Endodermal cell (in vitro differentiated cells): ENCODE measurements around the gene SP3. TPM values are rescaled to one million over a fixed set of nuclear protein-coding genes. Genes with fewer than 3 reads are reported as not detected.

Experiments
- DNase-seq: peaks from one replicate; pipeline ENCODE4 v3.0.0-alpha.2; 2017
- H3K27ac ChIP-seq: 2 replicates; pipeline ENCODE4 v1.5.1; 2013; ENCODE audit warnings: mild to moderate bottlenecking, low read depth, low read length, moderate library complexity
- H3K27me3 ChIP-seq: 2 replicates; pipeline ENCODE4 v1.6.1; 2013; ENCODE audit warnings: mild to moderate bottlenecking, low read length, moderate library complexity; ENCODE audit not compliant: insufficient read depth, control insufficient read depth, poor library complexity, severe bottlenecking
- H3K36me3 ChIP-seq: 2 replicates; pipeline ENCODE4 v1.7.0; 2013; ENCODE audit warnings: mild to moderate bottlenecking, low read length, moderate library complexity; ENCODE audit not compliant: control insufficient read depth, insufficient read depth
- H3K4me1 ChIP-seq: one replicate; pipeline ENCODE4 v1.7.0; 2013; ENCODE audit warnings: low read length; ENCODE audit not compliant: control insufficient read depth, insufficient read depth
- H3K4me3 ChIP-seq: 2 replicates; pipeline ENCODE4 v1.5.1; 2013; ENCODE audit warnings: mild to moderate bottlenecking, low read length, moderate library complexity
- H3K9ac ChIP-seq: 2 replicates; pipeline ENCODE4 v1.6.1; 2013; ENCODE audit warnings: mild to moderate bottlenecking, low read length, moderate library complexity; ENCODE audit not compliant: poor library complexity, severe bottlenecking; ENCODE audit errors: extremely low read depth
- H3K9me3 ChIP-seq: 2 replicates; pipeline ENCODE4 v1.6.1; 2013; ENCODE audit warnings: mild to moderate bottlenecking, low read length, moderate library complexity; ENCODE audit not compliant: control insufficient read depth
- H3K27ac Mint-ChIP-seq: 2 replicates; pipeline ENCODE4 v1.8.0; 2020; ENCODE audit warnings: mixed read lengths
- H3K27me3 Mint-ChIP-seq: 2 replicates; pipeline ENCODE4 v1.8.0; 2021; ENCODE audit warnings: mild to moderate bottlenecking, mixed read lengths; ENCODE audit not compliant: insufficient read depth
- H3K36me3 Mint-ChIP-seq: 2 replicates; pipeline ENCODE4 v1.8.0; 2020; ENCODE audit warnings: low read depth, mixed read lengths
- H3K4me1 Mint-ChIP-seq: 2 replicates; pipeline ENCODE4 v1.8.0; 2020; ENCODE audit warnings: mixed read lengths
- H3K4me3 Mint-ChIP-seq: 2 replicates; pipeline ENCODE4 v1.8.0; 2020; ENCODE audit warnings: mild to moderate bottlenecking, moderate library complexity, mixed read lengths
- H3K9me3 Mint-ChIP-seq: 2 replicates; pipeline ENCODE4 v1.8.0; 2020; ENCODE audit warnings: mild to moderate bottlenecking, mixed read lengths
- WGBS, 2 experiments: methylation state at CpG; one replicate each; pipeline versions ENCODE4 v1.1.5 to v1.1.7; 2013; ENCODE audit warnings: missing lambda C conversion rate in 2 of 2, mixed read lengths in 1 of 2; ENCODE audit not compliant: insufficient coverage in 1 of 2, insufficient read length in 1 of 2; 5-methylcytosine and 5-hydroxymethylcytosine counted together
- total RNA-seq, 2 donors: library from RNA; stranded (reverse); fragmentation: NEBNext Ultra II Directional in 1 of 2; extraction: Animal tissue kit (Norgen Biotek cat#: 25700) in 1 of 2; gene quantifications; 2 replicates in 1 of 2; 3 replicates in 1 of 2; pipeline ENCODE4 v1.2.1, GENCODE V29; 2021
- TF ChIP-seq, protein P1 (sequence below): fragments of 200-600 bp; sonication (generic); conservative IDR thresholded peaks from 2 replicates; pipeline ENCODE4 v1.5.0; 2021; ENCODE audit warnings: antibody characterized with exemption, mild to moderate bottlenecking

SP3 gene
- total RNA-seq, 2 donors from 2014 or later = 80.2 to 83.7 TPM

DNA sequence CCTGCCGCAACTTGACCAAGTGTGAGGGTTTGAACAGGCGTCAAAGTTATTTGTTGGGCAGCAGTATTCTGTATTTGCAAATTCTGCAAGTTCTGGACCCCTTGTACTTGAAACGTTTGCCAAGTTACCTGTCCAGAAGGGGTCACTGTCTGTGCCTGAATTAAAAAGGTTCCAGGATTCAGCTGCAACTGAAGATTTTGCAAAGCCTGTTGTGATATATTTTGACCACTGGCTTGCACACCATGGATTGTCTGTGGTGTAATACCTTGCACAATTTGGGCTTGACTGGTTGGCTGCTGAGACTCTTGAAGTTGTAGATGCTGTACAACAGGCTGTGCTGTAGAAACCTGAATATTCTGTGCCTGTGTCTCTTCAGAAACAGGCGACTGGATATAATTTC, 10.2 kb downstream of the SP3 start:
- Mint-ChIP-seq H3K36me3 (peaks cover 58% of the 10 kb centered on the region), H3K4me3 (no peak overlapping the region), H3K27ac (no peak overlapping the region), H3K4me1 (peaks cover 16% of the 10 kb centered on the region), H3K9me3 (peaks cover 8% of the 10 kb centered on the region), H3K27me3 (no peaks in the 10 kb centered on the region)
- 85 to 91% methylated on average over 4 of the region's 4 CpGs for WGBS, 2 experiments
- TF ChIP-seq, protein P1, sequence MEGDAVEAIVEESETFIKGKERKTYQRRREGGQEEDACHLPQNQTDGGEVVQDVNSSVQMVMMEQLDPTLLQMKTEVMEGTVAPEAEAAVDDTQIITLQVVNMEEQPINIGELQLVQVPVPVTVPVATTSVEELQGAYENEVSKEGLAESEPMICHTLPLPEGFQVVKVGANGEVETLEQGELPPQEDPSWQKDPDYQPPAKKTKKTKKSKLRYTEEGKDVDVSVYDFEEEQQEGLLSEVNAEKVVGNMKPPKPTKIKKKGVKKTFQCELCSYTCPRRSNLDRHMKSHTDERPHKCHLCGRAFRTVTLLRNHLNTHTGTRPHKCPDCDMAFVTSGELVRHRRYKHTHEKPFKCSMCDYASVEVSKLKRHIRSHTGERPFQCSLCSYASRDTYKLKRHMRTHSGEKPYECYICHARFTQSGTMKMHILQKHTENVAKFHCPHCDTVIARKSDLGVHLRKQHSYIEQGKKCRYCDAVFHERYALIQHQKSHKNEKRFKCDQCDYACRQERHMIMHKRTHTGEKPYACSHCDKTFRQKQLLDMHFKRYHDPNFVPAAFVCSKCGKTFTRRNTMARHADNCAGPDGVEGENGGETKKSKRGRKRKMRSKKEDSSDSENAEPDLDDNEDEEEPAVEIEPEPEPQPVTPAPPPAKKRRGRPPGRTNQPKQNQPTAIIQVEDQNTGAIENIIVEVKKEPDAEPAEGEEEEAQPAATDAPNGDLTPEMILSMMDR = peak; percentile 41
- Histone ChIP-seq H3K4me3 (no peak overlapping the region), H3K9ac (no peak overlapping the region), H3K27ac (no peak overlapping the region), H3K27me3 (no peaks in the 10 kb centered on the region), H3K36me3 (peaks cover 72% of the 10 kb centered on the region), H3K4me1 (peaks cover 2% of the 10 kb centered on the region), H3K9me3 (peaks cover 12% of the 10 kb centered on the region)
- DNase-seq = no peak

DNA sequence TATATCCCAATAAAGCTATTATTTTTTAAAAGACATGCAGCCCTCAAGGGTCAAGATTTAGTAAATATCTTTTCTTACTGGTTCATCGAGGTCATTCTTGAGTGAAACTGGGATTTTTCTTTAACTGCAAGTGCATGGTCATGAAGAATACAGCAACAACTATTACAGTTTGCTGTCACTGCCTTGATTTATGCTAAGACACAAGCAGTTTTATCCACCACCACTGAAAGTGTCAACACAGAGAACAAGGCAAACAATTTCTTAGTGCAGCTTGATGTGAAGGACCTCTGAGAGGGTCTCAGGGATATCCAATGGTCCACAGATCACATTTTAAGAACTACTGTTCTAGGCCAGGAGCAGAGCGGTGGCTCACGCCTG, 12.1 kb downstream of the SP3 start:
- H3K9me3 Mint-ChIP-seq = peaks cover 5% of the 10 kb centered on the region
- no peaks in the 10 kb centered on the region for H3K27me3 ChIP-seq
- peaks cover 74% of the 10 kb centered on the region for H3K36me3 ChIP-seq
- peaks cover 11% of the 10 kb centered on the region for H3K9me3 ChIP-seq
- H3K4me3 ChIP-seq = no peak overlapping the region
- no peak overlapping the region for H3K27ac Mint-ChIP-seq
- no peak overlapping the region for H3K27ac ChIP-seq
- TF ChIP-seq, protein P1 = no peak
- no peak overlapping the region for H3K4me3 Mint-ChIP-seq
- H3K4me1 ChIP-seq = no peaks in the 10 kb centered on the region
- 97 to 98% methylated on average over 3 of the region's 3 CpGs for WGBS, 2 experiments
- H3K36me3 Mint-ChIP-seq = peaks cover 49% of the 10 kb centered on the region
- H3K9ac ChIP-seq = no peak overlapping the region
- peaks cover 14% of the 10 kb centered on the region for H3K4me1 Mint-ChIP-seq
- H3K27me3 Mint-ChIP-seq = no peaks in the 10 kb centered on the region
- no peak for DNase-seq

DNA sequence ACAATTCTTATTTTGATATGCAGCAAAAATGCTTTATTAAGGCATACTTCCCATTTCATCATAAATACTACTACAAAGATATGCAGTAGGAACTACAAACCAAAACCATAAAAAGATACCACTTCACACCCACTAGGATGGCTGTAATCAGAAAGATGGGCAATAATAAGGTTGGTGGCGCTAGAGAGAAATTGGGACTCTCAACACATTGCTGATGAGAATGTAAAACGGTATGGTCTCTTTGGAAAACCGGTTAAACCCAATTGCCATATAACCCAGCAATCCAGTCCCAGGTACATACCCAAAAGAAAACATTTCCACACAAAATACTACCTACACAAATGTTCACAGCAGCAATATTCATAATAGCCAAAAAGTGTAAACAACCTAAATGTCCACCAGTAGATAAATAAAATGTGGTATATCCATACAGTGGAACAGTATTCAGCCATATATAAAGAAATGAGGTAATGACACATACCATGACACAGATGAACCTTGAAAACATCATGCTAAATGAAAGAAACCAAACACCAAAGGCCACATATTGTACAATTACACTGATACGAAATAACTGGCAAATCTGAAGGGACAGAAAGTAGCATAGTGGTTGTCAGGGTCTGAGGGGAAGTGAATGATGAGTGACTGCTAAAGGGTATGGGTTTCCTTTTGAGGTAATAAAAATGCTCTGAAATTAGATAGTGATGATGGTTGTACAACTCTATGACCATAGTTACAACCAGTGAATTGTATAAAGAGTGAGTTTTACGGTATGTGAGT, 12.7 kb downstream of the SP3 start:
- Histone ChIP-seq H3K27ac (no peak overlapping the region), H3K4me1 (no peaks in the 10 kb centered on the region), H3K9ac (no peak overlapping the region), H3K36me3 (peaks cover 78% of the 10 kb centered on the region), H3K9me3 (peaks cover 11% of the 10 kb centered on the region), H3K27me3 (no peaks in the 10 kb centered on the region), H3K4me3 (no peak overlapping the region)
- no peaks in the 10 kb centered on the region for H3K27me3 Mint-ChIP-seq
- no peak for DNase-seq
- no peak overlapping the region for H3K27ac Mint-ChIP-seq
- 90 to 100% methylated on average over 3 to 5 of the region's 5 CpGs for WGBS, 2 experiments
- no peak overlapping the region for H3K4me3 Mint-ChIP-seq
- H3K4me1 Mint-ChIP-seq = peaks cover 12% of the 10 kb centered on the region
- peaks cover 53% of the 10 kb centered on the region for H3K36me3 Mint-ChIP-seq
- TF ChIP-seq, protein P1 = peak; percentile 13
- H3K9me3 Mint-ChIP-seq = peaks cover 5% of the 10 kb centered on the region
